Stimulated activated CD4-positive, alpha-beta T cell treated with anti-CD3 and anti-CD28 coated beads, Interleukin-4, amount 100 ng/mL, for 1 hour (primary cell): ENCODE data around the gene CD8A.

Experiments
- DNase-seq: peaks from one replicate; pipeline ENCODE4 v3.0.0-alpha.2; 2020

CD8A gene

DNA sequence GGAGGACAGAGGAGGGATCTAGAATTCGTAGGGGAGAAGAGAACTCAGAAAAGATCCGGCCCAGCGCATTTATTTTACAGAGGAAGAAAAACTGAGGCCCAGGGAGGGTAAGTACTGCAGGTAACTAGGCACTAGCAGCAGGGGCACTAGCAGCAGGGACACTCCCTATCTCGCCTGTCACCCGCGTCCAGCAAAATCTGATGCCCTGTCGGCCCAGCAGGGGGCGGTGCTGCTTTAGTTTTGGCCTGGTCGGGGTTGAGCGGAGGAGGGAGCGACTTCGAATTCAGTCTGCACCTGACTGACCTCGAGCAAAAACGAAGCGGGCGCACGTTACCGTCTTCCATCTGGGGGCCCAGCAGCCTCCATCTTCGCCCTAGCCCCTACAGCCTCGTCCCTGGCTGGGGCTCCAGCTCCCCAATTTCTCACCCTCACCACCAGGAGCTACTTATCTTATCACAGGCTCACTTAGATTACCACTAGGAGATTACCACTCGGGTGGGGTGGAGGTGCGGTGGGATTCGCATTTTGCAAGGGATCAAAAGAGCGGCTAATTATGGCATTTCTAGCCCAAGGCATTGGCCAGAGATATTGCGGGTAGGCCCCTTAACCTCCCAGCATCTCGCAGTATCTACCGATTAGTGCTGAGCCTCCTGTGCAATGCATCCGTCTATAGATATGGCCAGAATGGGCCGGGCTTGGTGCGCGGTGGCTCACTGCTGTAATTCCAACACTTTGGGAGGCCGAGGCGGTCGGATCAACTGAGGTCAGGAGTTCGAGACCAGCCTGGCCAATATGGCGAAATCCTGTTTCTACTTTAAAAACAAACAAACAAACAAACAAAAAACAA, 17.8 kb upstream of the CD8A start:
- peak; percentile 91 for DNase-seq

- no peak for DNase-seq
These were observed 17.0 kb upstream of the CD8A start for GRCh38 chr2:86807468-86808275.

- no peak for DNase-seq
These were observed 16.4 kb upstream of the CD8A start for GRCh38 chr2:86807133-86807467.

DNA sequence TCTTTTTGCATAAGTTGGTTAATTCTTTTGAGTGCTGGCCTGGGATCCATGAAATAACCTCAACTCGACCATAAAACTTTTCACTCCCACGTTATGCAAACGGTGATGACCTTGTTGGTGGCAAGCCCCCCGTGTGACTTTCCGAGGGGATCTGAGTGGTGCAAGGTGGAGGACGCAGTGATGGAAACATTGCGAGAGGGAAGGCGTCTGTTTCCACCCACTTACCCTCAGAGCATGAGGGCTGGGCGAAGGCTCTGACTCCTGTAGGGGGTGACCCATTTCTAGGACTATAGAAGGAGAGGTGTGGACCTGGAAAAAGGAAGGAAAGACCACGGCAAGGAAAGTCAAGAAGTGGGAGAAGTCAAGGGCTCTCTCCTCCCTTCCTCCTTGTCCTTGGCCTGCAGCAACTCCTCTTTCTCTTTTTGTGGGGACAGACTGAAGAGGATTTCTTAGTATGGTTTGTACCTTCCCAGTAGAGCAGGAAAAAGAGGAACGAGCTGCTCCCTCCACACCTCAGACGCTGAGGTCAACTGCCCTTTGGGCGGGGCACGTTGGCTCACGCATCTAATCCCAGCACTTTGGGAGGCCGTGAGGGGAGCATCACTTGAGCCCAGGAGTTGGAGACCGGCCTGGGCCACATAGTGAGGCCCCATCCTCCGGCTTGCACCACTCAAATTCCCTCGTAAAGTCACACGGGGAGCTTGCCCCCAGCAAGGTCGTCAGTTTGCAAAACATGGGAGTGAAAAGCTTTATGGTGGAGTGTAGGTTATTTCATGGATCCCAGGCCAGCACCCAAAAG, 15.5 kb upstream of the CD8A start:
- DNase-seq, result no peak

DNA sequence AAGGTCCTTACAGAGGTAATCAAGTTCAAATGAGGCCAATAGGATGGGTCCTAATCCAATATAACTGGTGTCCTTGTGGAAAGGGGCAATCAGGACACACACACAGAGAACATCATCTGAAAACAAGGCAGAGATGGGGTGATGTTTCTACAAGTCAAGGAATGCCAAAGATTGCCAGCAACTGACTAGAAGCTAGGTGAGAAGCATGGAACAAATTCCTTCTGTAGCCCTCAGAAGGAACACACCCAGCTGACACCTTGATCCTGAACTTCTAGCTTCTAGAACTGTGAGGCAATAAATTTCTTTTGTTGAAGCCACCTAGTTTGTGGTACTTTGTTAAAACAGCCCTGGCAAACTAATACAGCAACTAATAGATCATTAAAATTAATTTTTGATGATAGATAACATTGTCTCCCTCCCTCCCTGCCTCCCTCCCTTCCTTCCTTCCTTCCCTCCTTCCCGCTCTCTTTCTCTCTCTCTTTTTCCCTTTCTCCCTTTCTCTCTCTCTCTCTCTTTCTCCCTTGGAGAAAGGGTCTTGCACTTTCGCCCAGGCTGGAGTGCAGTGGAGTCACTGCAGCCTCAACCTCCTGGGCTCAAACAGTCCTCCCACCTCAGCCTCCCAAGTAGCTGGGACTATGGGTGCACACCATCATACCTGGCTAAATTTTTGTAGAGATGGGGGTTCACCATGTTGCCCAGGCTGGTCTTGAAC, 10.3 kb upstream of the CD8A start:
- no peak for DNase-seq

DNA sequence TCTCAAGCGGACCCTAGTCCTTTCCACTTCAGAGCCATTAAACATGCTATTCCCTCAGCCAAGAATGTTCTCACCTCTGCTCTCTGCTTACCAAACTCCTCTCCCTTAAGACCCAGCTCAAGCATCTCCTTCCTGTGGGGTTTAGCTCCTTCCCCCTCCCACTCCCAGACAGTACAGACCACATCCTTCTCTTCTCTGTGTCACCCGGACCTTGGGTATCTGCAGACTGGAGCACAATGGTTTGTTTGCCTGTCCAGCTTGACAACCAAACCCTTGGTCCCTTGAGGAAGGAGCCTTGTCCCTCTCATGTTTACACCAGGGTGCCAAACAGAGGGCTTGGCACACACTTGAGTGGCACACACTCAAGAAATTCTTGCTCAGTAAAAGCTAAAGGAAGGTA, 4.1 kb upstream of the CD8A start:
- DNase-seq, result no peak

- DNase-seq, result no peak
These were observed 3.0 kb upstream of the CD8A start for GRCh38 chr2:86793752-86794151.

- no peak for DNase-seq
These were observed 860 bp upstream of the CD8A start for GRCh38 chr2:86791573-86791972.

- DNase-seq, result peak; percentile 11
These were observed 508 bp downstream of the CD8A start for GRCh38 chr2:86790134-86790675.

DNA sequence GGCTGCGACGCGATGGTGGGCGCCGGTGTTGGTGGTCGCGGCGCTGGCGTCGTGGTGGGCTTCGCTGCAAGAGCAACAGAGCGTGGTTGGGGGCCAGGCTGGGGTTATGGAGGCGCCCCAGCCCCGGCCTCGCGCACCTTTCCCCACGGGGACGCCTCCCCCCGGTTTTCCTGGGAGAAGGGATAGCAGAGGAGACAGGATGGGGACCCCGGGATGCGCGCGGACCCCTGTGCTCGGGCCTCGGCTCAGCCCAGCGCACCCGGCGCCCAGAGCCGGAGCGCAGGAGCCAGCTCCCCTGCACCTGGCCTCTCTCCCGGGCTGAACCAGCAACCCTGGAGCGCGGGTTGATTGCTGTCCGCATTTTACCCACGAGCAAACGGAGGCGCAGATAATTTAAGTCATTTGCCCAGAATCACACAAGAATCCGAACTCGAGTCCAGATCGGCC, 1.0 kb downstream of the CD8A start:
- DNase-seq, result no peak

GRCh38 chr2:86788881-86789686, 1.6 kb downstream of the CD8A start:
- DNase-seq, result no peak

DNA sequence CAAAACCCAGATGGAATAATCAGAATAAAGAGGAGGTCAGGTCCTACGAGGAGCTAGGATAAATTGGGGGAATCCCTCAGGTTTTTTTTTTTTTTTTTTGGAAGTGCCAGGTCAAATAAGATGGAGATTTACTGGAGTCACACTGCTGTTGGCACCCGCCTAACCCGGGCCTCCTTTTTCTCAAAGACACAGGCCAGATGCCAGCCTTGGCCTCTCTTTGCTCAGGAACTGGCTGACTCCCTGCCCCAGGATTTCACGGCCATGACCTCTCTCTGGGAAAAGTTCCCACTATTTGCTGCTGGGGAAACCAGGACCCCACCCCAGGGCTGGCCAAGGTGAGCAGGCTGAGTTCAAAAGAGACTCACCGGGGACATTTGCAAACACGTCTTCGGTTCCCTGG, 2.5 kb downstream of the CD8A start:
- no peak for DNase-seq

- no peak for DNase-seq
These were observed 3.0 kb downstream of the CD8A start for GRCh38 chr2:86787736-86788135.

DNA sequence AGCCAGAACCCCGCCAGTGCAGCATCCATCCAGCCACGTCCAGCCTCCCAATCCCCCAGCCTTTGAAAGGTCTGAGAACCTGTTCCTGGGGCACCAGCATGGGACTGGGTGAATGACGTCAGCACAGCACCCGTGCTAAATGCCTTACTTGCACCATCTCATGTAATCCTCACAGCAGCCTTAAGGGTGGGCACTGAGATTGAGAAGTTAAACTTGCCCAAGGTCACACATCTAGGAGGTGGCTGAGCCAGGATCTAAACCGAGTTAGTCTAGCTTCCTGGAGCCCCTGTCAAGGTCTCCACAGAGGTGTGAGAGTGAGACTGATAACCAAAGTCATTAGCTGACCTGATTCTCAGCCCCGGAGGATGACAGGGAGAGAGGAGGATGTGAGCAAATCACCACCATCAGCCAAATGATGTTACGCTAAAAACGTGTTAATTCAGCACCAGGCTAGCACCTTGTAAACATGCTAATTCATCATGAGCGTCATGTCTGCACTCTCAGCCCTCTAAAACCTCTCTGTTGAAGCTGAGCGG, 4.6 kb downstream of the CD8A start:
- DNase-seq, result no peak

GRCh38 chr2:86785456-86785855, 5.3 kb downstream of the CD8A start:
- DNase-seq, result no peak

GRCh38 chr2:86783615-86784339, 6.9 kb downstream of the CD8A start:
- no peak for DNase-seq

DNA sequence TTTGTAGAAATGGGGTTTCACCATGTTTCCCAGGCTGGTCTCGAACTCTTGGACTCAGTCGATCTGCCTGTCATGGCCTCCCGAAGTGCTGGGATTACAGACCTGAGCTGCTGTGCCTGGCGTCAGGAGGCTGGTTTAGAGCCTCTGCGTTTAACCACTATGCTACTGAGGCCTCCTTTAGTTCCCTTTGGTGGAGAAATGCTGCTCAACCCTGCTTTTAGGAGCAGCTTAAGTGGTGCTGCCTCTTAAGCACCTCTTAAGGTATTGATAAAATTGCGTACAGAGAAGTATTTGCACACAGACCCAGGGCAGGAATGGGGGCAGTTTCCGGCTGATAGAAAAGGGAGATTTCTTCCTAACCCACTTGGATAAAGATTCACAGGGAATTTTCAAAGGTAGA, 8.0 kb downstream of the CD8A start:
- no peak for DNase-seq

DNA sequence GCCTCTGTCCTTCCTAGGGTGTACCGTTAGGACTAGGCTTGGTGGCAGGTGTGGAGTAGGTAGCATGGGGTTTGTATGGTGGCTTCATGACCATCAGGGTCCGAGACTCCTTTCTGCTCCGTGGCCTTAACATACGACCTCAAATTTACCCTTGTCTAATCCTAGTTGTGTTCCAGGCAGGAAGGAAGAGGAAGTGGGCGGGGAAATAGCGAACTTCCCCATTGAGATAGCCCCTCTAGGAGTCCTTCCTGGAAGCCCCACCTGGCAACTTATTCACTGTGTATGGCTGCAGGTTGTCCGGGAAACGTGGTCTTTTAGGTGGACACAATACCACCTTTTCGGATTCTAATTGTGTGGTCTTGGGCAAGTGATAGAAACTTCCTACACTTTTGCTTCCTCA, 9.3 kb downstream of the CD8A start:
- DNase-seq, result no peak

DNA sequence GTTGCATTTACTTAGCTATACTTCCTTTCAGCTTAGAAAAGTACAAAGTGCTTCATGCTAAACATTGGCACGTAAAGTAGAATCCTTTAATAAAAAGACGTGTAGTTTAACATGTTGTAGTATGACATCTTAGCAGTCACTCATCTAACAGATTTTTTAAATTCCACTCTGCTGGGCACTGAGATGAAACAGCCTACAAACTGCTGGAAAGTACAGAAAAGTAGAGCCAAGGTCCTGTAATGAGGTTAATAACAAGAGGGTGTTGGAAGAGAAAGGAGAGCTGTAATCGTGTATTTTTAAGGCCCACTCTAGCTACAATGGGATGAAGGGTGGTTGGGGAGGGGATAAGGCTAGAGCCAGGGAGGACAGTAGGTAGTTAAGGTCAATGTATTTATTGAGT, 10.7 kb downstream of the CD8A start:
- no peak for DNase-seq

- DNase-seq, result no peak
These were observed 11.8 kb downstream of the CD8A start for GRCh38 chr2:86778957-86779356.

GRCh38 chr2:86776532-86776931, 14.2 kb downstream of the CD8A start:
- no peak for DNase-seq
